Testis (tissue), 3 donors: ENCODE data around the gene RGS3. TPM values are rescaled to one million over a fixed set of nuclear protein-coding genes. Genes with fewer than 3 reads are reported as not detected.

ENCODE experiments used
- DNase-seq: peaks from one replicate; pipeline ENCODE4 v3.0.0-alpha.2; 2019
- H3K27ac ChIP-seq, 2 donors: fragments of 200-600 bp; sonication (generic); one replicate each; pipeline ENCODE4 v1.5.1; 2019
- H3K27me3 ChIP-seq: fragments of 200-600 bp; sonication (generic); one replicate; pipeline ENCODE4 v1.5.1; 2019
- H3K36me3 ChIP-seq: fragments of 200-600 bp; sonication (generic); one replicate; pipeline ENCODE4 v1.5.1; 2017; ENCODE audit warnings: low read depth; ENCODE audit errors: missing control alignments
- H3K4me1 ChIP-seq: fragments of 200-600 bp; sonication (generic); one replicate; pipeline ENCODE4 v1.5.1; 2019
- H3K4me3 ChIP-seq, 2 donors: fragments of 200-600 bp; sonication (generic); one replicate each; pipeline ENCODE4 v1.5.1; 2017 to 2019
- H3K9me3 ChIP-seq: fragments of 200-600 bp; sonication (generic); one replicate; pipeline ENCODE4 v1.5.1; 2017
- CTCF ChIP-seq, 3 experiments: fragments of 450-650 bp in 2 of 3; fragments of 200-600 bp in 1 of 3; sonication (generic) in 1 of 3; IDR thresholded peaks; one replicate each; pipeline ENCODE4 v1.5.1; 2016 to 2019; ENCODE audit warnings: antibody characterized with exemption in 3 of 3, mild to moderate bottlenecking in 2 of 3, moderate library complexity in 1 of 3
- POLR2A ChIP-seq: fragments of 450-650 bp; IDR thresholded peaks from one replicate; pipeline ENCODE4 v1.6.1; 2017; ENCODE audit warnings: antibody characterized with exemption, mild to moderate bottlenecking, moderate library complexity
- WGBS, 2 donors: methylation state at CpG; one replicate each; pipeline ENCODE4 v1.1.5; 2018; 5-methylcytosine and 5-hydroxymethylcytosine counted together
- intact Hi-C: fragments of 100-400 bp; cut with DNase I; formaldehyde crosslinking; loops from one replicate; pipeline ENCODE4 v1.15.1; 2023; ENCODE audit warnings: low total_unique reads
- polyA plus RNA-seq: library from polyadenylated mRNA; stranded (reverse); fragments of 350-450 nt; fragmentation: Illumina TruSeq; extraction: RNeasy Lipid Tissue Mini Kit (QIAGEN cat#74804); gene quantifications from one replicate; pipeline ENCODE4 v1.2.3, GENCODE V29; 2014; ENCODE audit warnings: low read depth, low replicate concordance; ENCODE audit not compliant: insufficient read depth
- total RNA-seq, 2 donors: library from RNA; depleted of rRNA; stranded (reverse); fragments of >200 nt; gene quantifications; one replicate each; pipeline ENCODE4 v1.2.3, GENCODE V29; 2016

RGS3 gene
- total and polyA plus RNA-seq, 3 donors from 2014 or later, result 84.8 to 125 (median 119) TPM

- intact Hi-C loops, result no loop called here
- Histone ChIP-seq H3K4me3 (no peak overlapping the region), H3K9me3 (no peaks in the 10 kb centered on the region), H3K27ac (no peak overlapping the region), H3K27me3 (no peaks in the 10 kb centered on the region), H3K4me1 (no peaks in the 10 kb centered on the region), H3K36me3 (no peaks in the 10 kb centered on the region)
- WGBS, 2 donors, result 81 to 88% methylated on average over 2 to 3 of the region's 3 CpGs
- no peak for DNase-seq
- TF ChIP-seq CTCF (IDR thresholded peaks at IDR 0.05) (no peak), POLR2A (no peak)
Measured at GRCh38 chr9:113495526-113495925, 32.0 kb downstream of the RGS3 start.

GRCh38 chr9:113497051-113497450 lies 33.5 kb downstream of the RGS3 start:
- H3K9me3 ChIP-seq, result no peaks in the 10 kb centered on the region
- no peak for TF ChIP-seq CTCF (IDR thresholded peaks at IDR 0.05)
- TF ChIP-seq POLR2A, result no peak
- H3K27me3 ChIP-seq, result no peaks in the 10 kb centered on the region
- no peaks in the 10 kb centered on the region for H3K4me1 ChIP-seq
- H3K36me3 ChIP-seq, result no peaks in the 10 kb centered on the region
- intact Hi-C loops, result no loop called here
- DNase-seq, result no peak
- WGBS, 2 donors, result 93 to 96% methylated on average over 3 to 9 of the region's 9 CpGs
- no peak overlapping the region for H3K4me3 ChIP-seq
- no peak overlapping the region for H3K27ac ChIP-seq

GRCh38 chr9:113499153-113499875 lies 35.8 kb downstream of the RGS3 start:
- intact Hi-C loops, result no loop called here
- DNase-seq, result no peak
- H3K4me1 ChIP-seq, result peaks cover 8% of the 10 kb centered on the region
- H3K9me3 ChIP-seq, result no peaks in the 10 kb centered on the region
- no peak overlapping the region for H3K4me3 ChIP-seq
- 95 to 97% methylated on average over 10 of the region's 10 CpGs for WGBS, 2 donors
- H3K27ac ChIP-seq, result no peak overlapping the region
- H3K27me3 ChIP-seq, result no peaks in the 10 kb centered on the region
- no peak for TF ChIP-seq CTCF (IDR thresholded peaks at IDR 0.05)
- TF ChIP-seq POLR2A, result no peak
- H3K36me3 ChIP-seq, result no peaks in the 10 kb centered on the region

- Histone ChIP-seq H3K4me3 (no peak overlapping the region), H3K27ac (no peak overlapping the region), H3K27me3 (no peaks in the 10 kb centered on the region), H3K9me3 (no peaks in the 10 kb centered on the region), H3K4me1 (peaks cover 12% of the 10 kb centered on the region), H3K36me3 (no peaks in the 10 kb centered on the region)
- DNase-seq, result no peak
- whole genome bisulfite sequencing, 2 donors, result 79 to 86% methylated on average over 5 of the region's 5 CpGs
- intact Hi-C loops, result no loop called here
- TF ChIP-seq CTCF (IDR thresholded peaks at IDR 0.05), result no peak
- TF ChIP-seq POLR2A, result no peak
Measured at GRCh38 chr9:113499876-113500497, 36.5 kb downstream of the RGS3 start.
